ENCODE data around the gene GASK1B. TPM values are rescaled to one million over a fixed set of nuclear protein-coding genes. Genes with fewer than 3 reads are reported as not detected.

The GASK1B gene
- total RNA-seq, 1 donor from 2014 or later, result 205 TPM

DNA sequence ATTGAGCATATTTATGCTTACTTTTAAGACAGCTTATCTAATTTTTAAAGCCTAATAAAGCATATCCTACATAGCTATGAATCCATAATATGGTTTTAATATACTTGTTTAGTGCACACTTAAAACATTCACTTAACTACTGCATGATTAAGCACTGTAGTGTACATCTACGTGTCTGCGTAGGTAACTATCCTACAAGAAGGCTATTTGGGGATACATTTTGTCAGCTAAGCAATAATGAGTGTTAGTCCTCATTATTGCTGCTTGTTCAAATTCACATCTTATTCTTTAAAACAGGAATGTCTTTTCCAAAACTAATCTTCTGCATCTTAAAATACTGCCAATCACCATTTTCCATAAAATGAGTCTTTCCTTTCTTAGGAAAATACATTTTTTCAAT is 38.6 kb downstream of the GASK1B start:
- DNase-seq, result no peak

DNA sequence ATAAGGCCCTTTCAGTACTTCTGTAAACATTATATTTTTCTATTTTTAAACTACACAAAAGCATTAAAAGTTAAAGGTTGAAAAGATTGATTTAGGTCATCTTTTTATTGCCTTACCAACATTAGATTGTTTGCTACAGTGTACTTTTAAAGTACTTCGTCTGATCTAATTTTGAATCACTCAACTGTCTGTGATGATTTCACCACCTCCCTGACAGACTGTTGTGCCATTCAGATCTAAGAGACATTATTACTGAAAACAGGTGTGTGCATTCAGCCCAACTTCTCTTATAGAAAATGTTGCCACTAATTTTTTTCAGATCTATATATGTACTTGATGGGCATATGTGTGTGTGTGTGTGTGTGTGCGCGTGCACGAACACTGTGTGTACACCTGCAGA is 39.3 kb downstream of the GASK1B start:
- DNase-seq, result no peak

DNA sequence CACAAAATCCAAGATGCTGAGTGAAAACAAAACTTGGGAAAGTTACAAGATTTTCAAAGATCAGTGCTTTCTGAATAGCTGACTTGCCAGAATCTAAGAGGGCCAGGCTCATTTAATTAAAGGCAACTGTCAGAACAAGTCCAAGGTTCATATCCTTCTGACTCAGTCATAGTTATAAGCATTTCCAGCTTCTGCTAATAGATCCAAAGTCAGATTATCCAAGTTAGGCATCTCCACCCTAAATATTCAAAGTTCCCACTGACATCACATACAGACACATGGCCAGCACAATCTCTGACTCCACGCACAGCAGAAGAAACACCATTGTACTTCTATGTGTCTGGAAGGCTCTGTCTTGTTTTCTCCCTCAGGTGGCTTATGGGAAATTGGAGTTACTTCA is 41.8 kb downstream of the GASK1B start:
- no peak for DNase-seq

DNA sequence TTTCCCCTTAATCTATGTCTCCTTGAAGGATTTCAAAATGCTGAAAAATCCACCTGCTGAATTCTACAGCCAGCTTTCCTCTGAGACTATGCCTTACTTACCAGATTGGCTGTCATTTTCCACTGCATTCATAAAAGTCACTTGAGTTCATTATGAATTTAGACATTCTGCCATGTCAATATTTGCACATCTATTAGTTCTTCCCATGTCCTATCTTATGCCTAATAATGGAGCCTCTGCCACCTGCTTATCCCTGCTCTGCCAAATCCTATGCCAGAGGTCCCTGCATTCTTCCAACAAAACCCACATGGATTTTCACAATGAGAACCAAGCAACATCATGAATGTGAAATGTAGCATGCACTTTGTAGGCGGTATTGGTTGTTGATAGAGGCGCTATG is 42.6 kb downstream of the GASK1B start:
- no peak for DNase-seq

DNA sequence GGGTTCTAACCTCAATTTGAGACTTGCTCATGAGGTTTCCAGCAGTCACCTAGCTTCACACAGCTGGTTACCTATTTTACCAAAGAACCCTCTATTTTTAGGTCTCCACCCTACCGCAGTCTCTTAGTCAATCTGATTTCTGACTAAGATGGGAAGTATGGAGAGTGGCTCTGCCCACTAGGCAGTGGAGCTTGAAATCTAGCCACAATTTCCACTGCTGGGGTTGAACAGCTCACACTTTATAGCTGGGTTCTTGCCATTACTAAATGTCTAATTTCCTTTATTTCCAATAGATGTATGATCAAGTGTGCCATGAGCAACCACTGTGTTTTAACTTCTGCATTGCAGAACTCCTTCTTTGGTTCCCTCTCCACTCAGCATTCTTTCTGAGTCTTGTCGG is 43.1 kb downstream of the GASK1B start:
- no peak for DNase-seq

DNA sequence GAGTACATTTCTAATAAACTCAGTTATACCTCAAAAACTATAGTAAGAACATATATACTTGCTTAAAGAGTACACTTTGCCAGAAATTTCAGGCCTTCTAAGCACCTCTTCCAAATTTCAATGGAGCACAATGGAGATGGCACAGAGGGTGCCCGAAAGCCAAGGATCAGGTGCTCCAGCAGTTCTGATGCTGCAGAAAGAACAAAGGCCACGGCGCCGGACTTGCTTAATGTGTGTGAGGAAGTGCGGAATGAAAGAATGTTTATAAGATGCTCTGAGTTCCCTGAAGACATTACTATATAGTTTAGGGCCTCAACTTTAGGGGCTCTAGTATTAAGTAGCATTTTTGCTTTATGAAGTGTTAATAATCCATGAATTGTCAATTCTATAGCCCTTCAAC is 44.3 kb downstream of the GASK1B start:
- no peak for DNase-seq

DNA sequence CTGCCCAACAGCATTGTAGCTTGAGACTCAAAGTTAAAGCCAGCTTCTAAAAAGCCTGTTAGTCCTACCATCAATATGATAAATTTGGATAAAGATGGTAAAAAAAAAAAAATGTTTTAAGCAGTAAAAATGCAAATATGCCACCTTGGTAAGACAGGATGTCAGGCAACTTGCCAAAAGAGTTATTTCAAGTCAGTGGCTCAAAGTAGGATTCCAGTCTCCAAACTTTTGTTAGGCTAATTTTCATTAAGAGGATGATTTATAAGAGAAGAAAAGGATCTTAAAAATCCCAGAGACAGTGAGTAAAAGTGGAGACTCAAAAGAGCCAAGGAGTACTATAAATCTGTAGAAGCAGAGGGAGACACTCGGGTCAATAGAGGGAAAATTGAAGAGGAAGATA is 47.5 kb downstream of the GASK1B start:
- DNase-seq, result no peak

Other genes with a start within 250 kb of the GASK1B start
- 3.2 and 7.7 TPM in 2 replicates for gene TMEM144, start 37.5 kb upstream of the GASK1B start, total RNA-seq